SH-SY5Y (cell line): ENCODE measurements around the gene ADAT3.

Source experiments
- GATA2 ChIP-seq: IDR thresholded peaks from 2 replicates; pipeline ENCODE4 v1.6.1; 2011; ENCODE audit warnings: mild to moderate bottlenecking, low read depth, low read length
- GATA3 ChIP-seq: IDR thresholded peaks from 2 replicates; pipeline ENCODE4 v1.6.1; 2011; ENCODE audit warnings: low read depth, mild to moderate bottlenecking, low read length, moderate library complexity

DNA sequence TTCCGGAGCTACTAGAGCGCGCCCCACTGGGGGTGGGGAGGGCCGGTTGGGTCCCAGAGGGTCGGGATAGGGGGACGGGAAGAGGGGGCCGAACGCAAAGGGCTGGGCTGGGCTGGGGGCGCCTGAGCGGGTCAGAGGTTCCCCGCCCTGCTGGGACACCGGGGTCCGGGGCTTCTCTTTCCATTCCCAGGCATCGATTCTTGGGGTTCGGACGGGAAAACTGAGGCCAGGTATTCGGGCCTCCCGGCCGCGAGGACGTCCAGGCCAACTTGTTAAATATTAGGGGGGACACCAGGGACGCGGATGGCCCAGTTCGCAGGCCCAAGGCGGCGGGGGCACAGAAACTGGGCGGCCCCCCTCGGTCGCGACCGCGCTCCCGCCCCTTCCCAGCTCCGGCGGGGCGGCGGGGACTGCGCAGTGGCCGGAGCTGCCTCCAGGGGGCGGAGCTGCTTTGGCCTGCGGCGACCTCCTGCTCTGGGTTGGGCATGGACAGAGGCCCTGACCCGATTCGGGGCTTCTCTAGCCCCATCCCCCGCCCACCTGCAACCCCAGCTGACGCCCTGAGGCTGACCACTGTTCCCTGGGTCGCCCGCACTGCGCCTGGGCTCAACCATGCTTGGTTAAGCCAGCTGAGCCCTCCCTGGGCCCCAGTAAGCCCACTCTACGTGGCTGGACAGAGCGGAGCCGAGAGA is 40.6 kb upstream of the ADAT3 start:
- TF ChIP-seq GATA3 (no peak), GATA2 (no peak)
